Measurements from ENCODE around the gene FAM227B.

FAM227B gene

DNA sequence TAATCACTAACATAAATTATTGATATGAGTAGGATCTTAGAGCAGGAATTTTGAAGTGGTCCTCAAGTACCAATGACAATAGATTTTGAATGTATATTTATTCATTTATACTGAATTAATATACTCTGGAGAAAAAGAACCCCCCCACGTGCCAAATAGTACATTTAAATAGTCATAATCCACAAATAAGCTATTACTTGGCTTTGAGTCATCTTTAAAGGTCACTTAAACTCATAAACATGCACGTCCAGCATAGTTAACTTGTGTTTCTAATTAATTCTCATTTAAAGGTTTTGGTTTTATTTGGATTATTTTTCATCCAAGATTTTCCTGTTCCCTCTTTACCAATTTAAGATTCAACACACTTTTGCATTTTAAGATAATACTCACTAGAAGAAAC is 162.5 kb downstream of the FAM227B start:
- TF ChIP-seq POU2F2 (IDR thresholded peaks at IDR 0.05; ENCODE audit: low read depth, low read length) = no peak
- TF ChIP-seq TAF1 (IDR thresholded peaks at IDR 0.05; ENCODE audit: low read depth, low read length) = no peak
- no peak for TF ChIP-seq PAX5 (IDR thresholded peaks at IDR 0.05; ENCODE audit: insufficient read depth, low read length, severe bottlenecking)
- TF ChIP-seq SPI1 (IDR thresholded peaks at IDR 0.05; ENCODE audit: low read depth, low read length) = no peak
- TF ChIP-seq POLR2AphosphoS5 (IDR thresholded peaks at IDR 0.05; ENCODE audit: low read depth, low read length) = no peak
- TF ChIP-seq POLR2A (IDR thresholded peaks at IDR 0.05; ENCODE audit: low read depth, low read length) = no peak
- no peak for FAIRE-seq
- DNase-seq (ENCODE audit: insufficient read length, low spot score) = no peak

DNA sequence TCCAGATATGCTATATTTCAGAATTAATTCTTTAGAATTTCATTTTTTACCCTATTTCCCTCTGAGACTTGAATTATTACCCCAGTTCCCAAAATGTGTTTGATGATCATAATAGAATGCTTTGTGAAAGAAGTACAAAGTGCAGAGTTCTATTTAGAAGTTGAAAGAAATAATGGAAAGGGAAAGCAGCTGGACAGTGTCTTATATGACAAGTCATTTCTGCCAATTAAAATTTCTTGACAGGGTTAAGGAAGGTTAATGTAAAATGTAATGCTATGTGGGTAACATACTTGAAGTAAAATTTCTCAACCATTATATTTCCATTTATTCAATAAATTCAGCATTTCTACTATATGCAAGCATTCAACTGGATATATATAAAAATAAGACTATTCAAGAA is 164.5 kb downstream of the FAM227B start:
- TF ChIP-seq POLR2AphosphoS5 (IDR thresholded peaks at IDR 0.05; ENCODE audit: low read depth, low read length) (no peak), SPI1 (IDR thresholded peaks at IDR 0.05; ENCODE audit: low read depth, low read length) (no peak), PAX5 (IDR thresholded peaks at IDR 0.05; ENCODE audit: insufficient read depth, low read length, severe bottlenecking) (no peak), TAF1 (IDR thresholded peaks at IDR 0.05; ENCODE audit: low read depth, low read length) (no peak), POLR2A (IDR thresholded peaks at IDR 0.05; ENCODE audit: low read depth, low read length) (no peak), POU2F2 (IDR thresholded peaks at IDR 0.05; ENCODE audit: low read depth, low read length) (no peak)
- FAIRE-seq (no peak), DNase-seq (ENCODE audit: insufficient read length, low spot score) (no peak)

DNA sequence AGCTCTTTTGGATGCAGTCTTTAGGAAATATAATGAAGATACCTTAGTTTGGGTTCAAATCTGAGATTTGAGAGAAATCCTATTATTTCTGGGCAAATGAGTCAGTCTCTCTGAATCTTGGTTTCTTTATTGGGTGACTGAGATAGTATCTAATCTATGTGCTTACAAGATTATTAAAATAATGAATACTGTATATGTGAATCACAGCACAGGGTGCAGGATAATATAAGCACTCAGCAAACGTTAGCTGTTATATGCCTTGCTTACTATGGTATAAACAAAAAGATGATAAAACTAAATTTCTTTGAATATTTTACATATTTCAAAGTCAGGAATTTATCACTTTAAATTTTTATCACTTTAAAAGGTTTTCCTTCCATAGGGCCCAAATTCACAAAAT is 168.0 kb downstream of the FAM227B start:
- DNase-seq (ENCODE audit: insufficient read length, low spot score) (no peak), FAIRE-seq (no peak)
- no peak for TF ChIP-seq SPI1 (IDR thresholded peaks at IDR 0.05; ENCODE audit: low read depth, low read length)
- no peak for TF ChIP-seq PAX5 (IDR thresholded peaks at IDR 0.05; ENCODE audit: insufficient read depth, low read length, severe bottlenecking)
- no peak for TF ChIP-seq POLR2AphosphoS5 (IDR thresholded peaks at IDR 0.05; ENCODE audit: low read depth, low read length)
- TF ChIP-seq POLR2A (IDR thresholded peaks at IDR 0.05; ENCODE audit: low read depth, low read length) = no peak
- TF ChIP-seq POU2F2 (IDR thresholded peaks at IDR 0.05; ENCODE audit: low read depth, low read length) = no peak
- no peak for TF ChIP-seq TAF1 (IDR thresholded peaks at IDR 0.05; ENCODE audit: low read depth, low read length)

DNA sequence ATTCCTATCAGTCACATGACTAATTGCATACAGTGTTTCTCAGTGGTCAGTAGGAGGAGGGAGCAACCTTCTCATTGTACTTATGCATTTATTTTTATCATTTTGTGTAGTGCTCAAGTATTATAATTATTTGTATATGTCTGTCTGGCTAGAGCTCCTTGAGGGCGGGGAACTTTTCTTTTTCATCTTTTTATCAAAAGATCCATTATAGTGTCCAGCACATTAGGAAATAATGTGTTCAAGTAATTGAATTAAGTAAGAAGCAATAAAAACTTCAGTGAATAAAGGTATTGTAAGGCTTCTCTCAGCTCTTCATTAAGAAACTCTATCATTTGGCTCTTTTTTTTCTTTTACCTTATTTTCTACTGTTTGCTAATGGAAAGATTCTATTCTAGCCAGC is 178.8 kb downstream of the FAM227B start:
- DNase-seq (ENCODE audit: insufficient read length, low spot score) = no peak
- no peak for TF ChIP-seq POLR2A (IDR thresholded peaks at IDR 0.05; ENCODE audit: low read depth, low read length)
- TF ChIP-seq POLR2AphosphoS5 (IDR thresholded peaks at IDR 0.05; ENCODE audit: low read depth, low read length) = no peak
- TF ChIP-seq PAX5 (IDR thresholded peaks at IDR 0.05; ENCODE audit: insufficient read depth, low read length, severe bottlenecking) = no peak
- TF ChIP-seq SPI1 (IDR thresholded peaks at IDR 0.05; ENCODE audit: low read depth, low read length) = no peak
- TF ChIP-seq TAF1 (IDR thresholded peaks at IDR 0.05; ENCODE audit: low read depth, low read length) = no peak
- no peak for TF ChIP-seq POU2F2 (IDR thresholded peaks at IDR 0.05; ENCODE audit: low read depth, low read length)
- no peak for FAIRE-seq

DNA sequence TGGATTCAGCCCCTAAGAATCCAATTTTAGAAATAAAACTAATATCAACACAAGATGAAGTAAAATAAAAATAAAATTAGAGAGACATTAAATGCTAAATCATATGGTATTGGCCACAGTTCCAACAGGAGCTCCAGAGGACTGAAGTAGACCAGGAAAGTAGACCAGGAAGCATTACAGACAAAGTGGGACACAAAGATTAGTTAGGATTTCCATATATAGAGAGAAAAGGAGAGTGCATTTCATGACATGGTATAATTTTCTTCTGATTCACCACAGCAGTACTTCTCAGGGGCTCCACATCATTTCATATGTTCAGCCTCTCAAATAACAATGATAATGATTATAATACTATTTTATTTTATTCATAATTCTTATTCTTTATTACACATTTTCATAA is 179.3 kb downstream of the FAM227B start:
- DNase-seq (ENCODE audit: insufficient read length, low spot score) = no peak
- no peak for TF ChIP-seq TAF1 (IDR thresholded peaks at IDR 0.05; ENCODE audit: low read depth, low read length)
- TF ChIP-seq SPI1 (IDR thresholded peaks at IDR 0.05; ENCODE audit: low read depth, low read length) = no peak
- no peak for TF ChIP-seq POLR2A (IDR thresholded peaks at IDR 0.05; ENCODE audit: low read depth, low read length)
- FAIRE-seq = no peak

DNA sequence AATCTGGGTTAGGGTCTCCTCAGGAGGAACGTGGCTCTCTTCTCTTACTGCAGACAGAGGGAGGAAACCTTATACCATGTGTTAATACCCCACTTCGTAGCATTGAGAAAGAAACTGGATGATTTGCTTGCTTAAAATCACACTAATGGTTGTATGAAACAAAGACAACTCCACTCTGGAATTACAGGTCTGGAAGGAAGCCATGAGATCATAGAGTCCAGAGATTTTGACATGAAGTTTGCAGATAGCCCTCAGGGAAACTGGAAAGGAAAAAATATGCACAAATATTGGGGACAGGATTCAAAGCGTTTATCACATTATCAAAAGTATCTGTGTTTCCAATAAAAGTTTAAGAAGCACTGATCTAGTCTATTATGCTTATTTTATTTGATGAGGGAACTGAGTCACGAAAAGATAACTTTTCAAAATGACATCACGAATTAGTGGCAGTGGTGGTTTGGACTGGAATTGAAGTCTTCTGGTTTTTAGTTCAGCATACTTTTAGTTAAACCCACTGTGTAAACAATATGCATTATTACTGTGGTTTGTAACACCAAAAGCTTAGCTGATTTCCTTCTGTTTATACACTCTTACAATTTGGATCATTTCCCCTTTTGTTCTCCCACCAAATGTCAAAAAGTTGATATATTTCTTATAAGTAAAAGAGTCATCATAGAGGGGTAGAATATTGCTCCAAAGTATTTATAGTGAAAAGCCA is 180.8 kb downstream of the FAM227B start:
- TF ChIP-seq POU2F2 (IDR thresholded peaks at IDR 0.05; ENCODE audit: low read depth, low read length) (no peak), POLR2AphosphoS5 (IDR thresholded peaks at IDR 0.05; ENCODE audit: low read depth, low read length) (no peak), SPI1 (IDR thresholded peaks at IDR 0.05; ENCODE audit: low read depth, low read length) (peak; percentile 13; the same call in 1 of the 2 replicates), POLR2A (IDR thresholded peaks at IDR 0.05; ENCODE audit: low read depth, low read length) (no peak), PAX5 (IDR thresholded peaks at IDR 0.05; ENCODE audit: insufficient read depth, low read length, severe bottlenecking) (no peak), TAF1 (IDR thresholded peaks at IDR 0.05; ENCODE audit: low read depth, low read length) (no peak)
- FAIRE-seq (no peak), DNase-seq (ENCODE audit: insufficient read length, low spot score) (no peak)

DNA sequence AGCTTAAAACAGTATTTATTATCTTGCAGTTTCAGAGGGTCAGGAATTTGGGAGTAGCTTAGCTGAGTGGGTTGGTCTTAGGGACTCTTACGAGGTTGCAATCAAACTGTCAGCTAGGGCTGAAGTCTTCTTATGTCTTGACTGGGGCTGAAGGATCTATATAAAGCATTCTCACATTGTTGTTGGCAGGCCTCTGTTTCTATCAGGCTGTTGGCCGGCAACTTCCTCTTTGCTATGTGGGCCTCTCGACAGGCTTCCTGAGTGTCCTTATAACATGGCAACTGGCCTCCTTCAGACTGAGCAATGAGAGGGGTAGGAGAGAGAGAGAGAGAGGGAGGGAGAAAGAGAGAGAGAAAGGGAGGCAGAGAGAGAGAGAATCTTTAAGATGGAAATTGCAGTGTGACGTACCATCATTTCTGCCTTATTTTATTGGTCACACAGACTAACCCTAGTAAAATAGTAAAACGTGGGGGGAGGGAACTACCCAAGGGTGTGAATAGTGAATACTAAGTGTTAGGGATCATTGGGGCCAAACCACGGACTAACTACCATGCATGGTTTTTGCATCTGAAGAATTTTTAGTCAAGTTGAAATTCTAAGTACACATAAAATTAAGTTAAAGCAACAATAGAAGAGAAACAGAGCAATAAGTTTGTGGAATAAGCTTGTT is 181.5 kb downstream of the FAM227B start:
- FAIRE-seq = peak; percentile 81
- TF ChIP-seq SPI1 (IDR thresholded peaks at IDR 0.05; ENCODE audit: low read depth, low read length) (peak; percentile 49; the same call in 1 of the 2 replicates), TAF1 (IDR thresholded peaks at IDR 0.05; ENCODE audit: low read depth, low read length) (no peak)
- DNase-seq (ENCODE audit: insufficient read length, low spot score) = no peak

DNA sequence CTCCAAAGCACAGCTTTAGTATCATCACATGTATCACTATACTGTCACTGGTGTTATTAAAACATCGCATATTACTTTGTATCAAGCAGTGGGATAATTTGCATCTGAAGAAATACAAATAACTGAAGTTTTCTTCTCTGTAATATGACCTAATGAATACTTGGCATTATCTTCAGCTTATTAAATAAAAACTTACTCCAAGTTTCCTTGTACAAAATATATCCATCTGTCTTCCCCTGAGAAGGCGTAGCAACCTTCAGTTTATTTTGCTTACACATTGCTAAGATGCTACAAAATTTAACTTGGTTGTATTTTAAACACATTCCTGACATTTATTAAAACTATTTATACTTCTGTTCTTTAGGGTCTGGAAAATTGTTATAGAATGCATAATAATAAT is 183.9 kb downstream of the FAM227B start:
- no peak for FAIRE-seq
- no peak for DNase-seq (ENCODE audit: insufficient read length, low spot score)
- TF ChIP-seq POU2F2 (IDR thresholded peaks at IDR 0.05; ENCODE audit: low read depth, low read length) (no peak), TAF1 (IDR thresholded peaks at IDR 0.05; ENCODE audit: low read depth, low read length) (no peak), POLR2A (IDR thresholded peaks at IDR 0.05; ENCODE audit: low read depth, low read length) (no peak), SPI1 (IDR thresholded peaks at IDR 0.05; ENCODE audit: low read depth, low read length) (no peak), PAX5 (IDR thresholded peaks at IDR 0.05; ENCODE audit: insufficient read depth, low read length, severe bottlenecking) (no peak), POLR2AphosphoS5 (IDR thresholded peaks at IDR 0.05; ENCODE audit: low read depth, low read length) (no peak)

DNA sequence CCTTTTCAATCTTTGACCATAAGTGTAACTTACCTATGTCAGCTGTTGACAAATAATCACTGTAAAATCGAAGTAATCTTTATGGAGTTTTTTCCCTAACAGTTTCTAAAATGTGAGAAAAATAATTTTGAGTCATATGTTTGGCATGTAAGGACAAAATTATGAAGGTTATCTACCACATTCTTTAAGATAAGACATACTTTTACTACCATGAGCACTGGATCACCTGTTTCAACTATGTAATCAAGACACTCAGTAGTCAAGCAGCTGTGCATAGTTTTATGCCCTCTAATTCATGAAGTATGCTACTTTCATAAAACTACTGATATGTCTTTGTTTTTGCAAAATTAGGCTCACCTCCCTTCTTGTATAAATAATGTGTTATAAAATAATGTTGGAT is 185.4 kb downstream of the FAM227B start:
- TF ChIP-seq PAX5 (IDR thresholded peaks at IDR 0.05; ENCODE audit: insufficient read depth, low read length, severe bottlenecking) (no peak), SPI1 (IDR thresholded peaks at IDR 0.05; ENCODE audit: low read depth, low read length) (no peak), POLR2AphosphoS5 (IDR thresholded peaks at IDR 0.05; ENCODE audit: low read depth, low read length) (no peak), POU2F2 (IDR thresholded peaks at IDR 0.05; ENCODE audit: low read depth, low read length) (no peak), POLR2A (IDR thresholded peaks at IDR 0.05; ENCODE audit: low read depth, low read length) (no peak)
- FAIRE-seq (no peak), DNase-seq (ENCODE audit: insufficient read length, low spot score) (no peak)

DNA sequence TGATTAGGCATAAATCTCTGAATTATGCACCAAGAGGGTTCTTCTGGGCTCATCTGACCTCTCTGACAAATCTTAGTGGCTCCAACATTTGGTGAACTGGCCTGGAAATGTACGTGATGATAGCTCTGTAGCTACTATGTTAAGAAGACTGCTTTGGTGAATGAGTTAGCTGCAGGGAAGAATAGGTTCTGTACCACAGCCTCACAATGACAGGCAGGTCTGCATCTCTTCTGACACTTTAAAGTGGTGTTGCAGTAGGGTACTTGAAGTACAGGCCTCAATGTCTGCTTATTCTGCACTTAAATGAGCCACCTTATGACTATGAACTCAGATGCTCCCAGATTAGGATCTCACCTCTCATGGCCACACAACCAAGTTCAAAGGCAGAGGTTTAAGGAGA is 190.6 kb downstream of the FAM227B start:
- DNase-seq (ENCODE audit: insufficient read length, low spot score) (no peak), FAIRE-seq (no peak)
- no peak for TF ChIP-seq POLR2A (IDR thresholded peaks at IDR 0.05; ENCODE audit: low read depth, low read length)
- TF ChIP-seq TAF1 (IDR thresholded peaks at IDR 0.05; ENCODE audit: low read depth, low read length) = no peak
- no peak for TF ChIP-seq POLR2AphosphoS5 (IDR thresholded peaks at IDR 0.05; ENCODE audit: low read depth, low read length)
- no peak for TF ChIP-seq POU2F2 (IDR thresholded peaks at IDR 0.05; ENCODE audit: low read depth, low read length)
- TF ChIP-seq SPI1 (IDR thresholded peaks at IDR 0.05; ENCODE audit: low read depth, low read length) = no peak

All from GM12891 (cell line).